ENCODE results near the gene RTP5.

Gene RTP5

DNA sequence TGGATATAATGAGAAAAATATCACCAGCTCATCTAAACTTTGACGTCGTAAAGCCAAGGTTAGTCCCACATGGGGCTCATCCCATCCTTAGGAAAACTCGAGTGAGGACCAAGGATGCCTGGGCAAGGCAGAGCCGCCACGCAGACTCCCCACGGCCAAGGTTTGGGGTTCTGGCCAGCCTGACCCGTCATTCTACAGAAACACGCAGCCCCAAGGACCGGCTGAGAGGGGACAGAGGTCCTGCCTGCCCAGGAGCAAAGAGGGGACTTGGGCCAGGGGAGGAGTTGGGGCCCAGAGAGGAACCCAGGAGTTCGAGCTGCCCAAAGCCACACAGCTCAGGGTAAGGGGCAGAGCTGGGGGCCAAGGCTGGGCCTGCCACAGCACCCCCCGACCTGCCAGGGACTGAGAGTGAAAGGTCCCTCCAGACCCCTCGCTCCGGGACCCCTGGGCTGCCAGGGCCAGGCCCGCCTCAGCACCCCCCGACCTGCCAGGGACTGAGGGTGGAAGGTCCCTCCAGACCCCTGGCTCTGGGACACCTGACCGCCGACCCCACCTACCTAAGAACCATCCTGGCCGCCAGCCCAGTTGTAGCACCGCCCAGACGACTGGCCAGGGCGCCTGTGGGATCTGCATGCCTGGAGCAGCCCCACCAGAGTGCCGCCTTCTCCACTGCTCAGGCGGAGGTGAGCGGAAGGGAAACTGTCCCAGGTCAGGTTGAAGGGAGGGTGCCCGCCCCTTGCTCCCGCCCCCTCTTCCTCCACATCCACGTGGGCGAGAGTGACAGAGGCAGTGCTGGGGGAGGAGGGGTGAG is 11.1 kb upstream of the RTP5 start, which contains the start of gene PDCD1:
Gene PDCD1, minus strand, starts transcription at position 689 of the 811 bp plus-strand sequence. Its CDS starts 56 bp downstream, at position 633.
- DNase-seq = peak; percentile 80

DNA sequence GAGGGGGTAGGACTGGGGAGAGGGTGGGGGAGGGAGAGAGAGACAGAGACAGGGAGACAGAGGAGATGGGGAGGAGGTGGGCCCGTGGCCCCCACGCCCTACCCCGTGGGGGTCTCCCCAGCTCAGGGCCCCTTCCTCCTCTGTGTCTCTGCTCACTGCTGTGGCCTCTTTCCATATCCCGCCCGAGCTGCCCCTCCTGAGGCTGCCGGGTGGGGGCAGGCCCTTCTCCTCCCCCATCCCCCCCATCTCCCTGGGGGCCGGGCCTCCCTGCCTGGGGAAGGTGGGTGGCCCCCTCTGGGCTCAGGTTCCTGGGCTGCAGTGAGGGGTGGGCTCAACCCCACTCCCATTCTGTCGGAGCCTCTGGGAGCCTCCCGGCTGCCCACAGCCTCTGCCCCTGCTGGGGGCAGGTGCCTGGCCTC is 10.5 kb upstream of the RTP5 start:
- DNase-seq = no peak

DNA sequence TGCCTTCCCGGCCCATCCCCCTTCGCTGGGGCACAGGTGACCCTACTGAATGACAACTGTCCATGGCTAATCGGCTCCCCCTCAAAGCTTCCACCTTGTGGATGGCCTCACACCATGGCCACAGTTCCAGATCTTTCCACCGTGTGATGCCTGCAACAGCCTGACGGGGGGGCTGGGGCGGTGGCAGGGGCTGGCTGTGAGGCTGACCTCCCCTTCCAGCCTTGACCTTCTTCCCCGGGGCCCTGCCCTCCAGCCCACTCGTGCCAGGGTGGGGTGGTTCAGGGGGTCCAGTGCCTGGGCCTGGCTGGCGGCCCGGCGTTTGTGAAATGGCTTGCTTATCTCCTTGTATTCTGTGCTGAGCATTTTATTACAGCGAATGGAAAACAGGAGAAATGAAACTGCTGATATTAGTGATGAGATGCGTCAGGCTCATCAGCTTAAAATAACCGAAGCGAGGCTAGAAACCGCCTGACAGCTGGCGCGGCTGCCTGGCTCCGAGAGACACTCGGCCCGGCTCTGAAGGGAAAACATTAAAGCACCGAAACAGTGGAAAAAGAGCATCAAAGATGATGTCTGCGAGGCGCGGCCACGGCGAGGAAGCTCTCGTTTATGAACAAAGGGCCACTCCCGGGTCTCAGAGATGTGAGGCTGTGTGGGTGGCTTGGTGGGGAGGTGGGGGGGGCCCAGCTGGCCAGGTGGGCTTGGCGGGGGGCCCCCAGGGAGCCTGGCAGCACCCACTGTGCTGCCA is 9.9 kb upstream of the RTP5 start:
- peak; percentile 77 for DNase-seq

DNA sequence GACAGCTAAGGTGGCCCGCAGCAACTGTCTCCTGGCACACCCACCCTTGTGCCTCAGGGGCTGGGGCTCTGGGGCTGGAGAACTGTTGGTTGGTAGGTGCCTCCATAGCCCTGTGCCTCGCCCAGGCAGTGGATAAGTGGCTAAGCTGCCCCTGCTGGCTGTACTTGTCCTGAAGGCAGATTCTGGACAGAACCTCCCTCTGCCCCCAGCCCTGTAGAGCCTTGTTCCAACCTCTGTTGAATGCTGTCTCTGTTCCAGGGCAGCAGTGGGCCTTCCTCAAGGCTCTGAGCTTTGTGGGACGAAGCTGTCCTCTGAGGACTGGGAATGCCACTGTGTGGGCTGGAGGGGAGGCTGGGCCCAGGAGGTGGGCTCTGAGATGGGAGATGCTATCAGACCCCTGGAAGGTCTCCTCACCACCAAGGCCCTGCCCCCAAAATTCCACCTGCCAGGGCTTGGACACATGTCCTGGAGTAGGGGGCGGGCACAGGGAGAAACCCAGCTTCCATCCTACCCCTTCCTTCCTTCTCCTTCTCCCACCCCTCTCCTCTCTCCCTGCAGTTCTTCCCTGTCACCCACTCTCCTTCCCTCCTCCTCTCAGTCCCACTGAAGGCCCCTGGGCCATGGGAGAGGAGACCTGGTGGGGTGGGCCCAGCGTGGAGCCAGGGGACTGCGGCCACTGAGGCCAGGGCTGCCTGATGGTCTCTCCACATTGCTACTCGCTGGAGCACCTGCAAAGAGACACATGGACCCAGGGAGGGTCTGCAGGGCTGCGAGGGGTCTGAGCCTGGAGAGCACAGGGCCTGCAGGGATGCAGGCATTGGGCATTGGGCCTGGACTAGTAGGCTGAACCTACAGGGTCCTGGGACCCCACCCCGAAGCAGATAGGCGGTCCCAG is 9.1 kb upstream of the RTP5 start:
- peak; percentile 76 for DNase-seq

DNA sequence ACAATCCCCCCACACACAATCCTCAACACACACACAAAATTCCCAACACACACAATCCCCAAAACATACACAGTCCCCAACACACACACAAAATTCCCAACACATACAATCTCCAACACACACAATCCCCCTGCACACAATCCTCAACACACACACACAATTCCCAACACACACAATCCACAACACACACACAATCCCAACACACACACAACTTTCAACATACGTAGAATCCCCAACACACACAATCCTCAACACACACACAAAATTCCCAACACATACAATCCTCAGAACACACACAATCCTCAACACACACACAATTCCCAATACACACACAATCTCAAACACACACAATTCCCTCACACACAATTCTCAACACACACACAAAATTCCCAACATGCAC is 8.3 kb upstream of the RTP5 start:
- DNase-seq = no peak

DNA sequence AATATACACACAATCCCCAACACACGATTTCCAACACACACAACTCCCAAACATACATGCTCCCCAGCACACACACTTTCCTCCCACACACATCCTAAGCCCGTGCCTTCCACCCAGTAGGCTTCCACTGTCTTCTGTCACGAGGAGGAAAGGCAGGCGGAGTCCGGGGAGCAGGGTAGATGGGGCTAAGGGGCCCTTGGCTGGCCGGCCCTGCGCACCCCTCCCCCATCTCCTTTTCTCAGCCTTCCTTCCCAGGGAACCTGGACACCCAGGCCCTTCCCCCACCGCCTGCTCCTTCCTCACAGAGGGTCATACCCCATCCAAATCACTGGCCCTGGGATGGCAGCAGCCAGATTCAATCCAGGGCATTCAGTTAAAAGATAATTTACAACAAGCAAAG is 7.4 kb upstream of the RTP5 start:
- DNase-seq = no peak

DNA sequence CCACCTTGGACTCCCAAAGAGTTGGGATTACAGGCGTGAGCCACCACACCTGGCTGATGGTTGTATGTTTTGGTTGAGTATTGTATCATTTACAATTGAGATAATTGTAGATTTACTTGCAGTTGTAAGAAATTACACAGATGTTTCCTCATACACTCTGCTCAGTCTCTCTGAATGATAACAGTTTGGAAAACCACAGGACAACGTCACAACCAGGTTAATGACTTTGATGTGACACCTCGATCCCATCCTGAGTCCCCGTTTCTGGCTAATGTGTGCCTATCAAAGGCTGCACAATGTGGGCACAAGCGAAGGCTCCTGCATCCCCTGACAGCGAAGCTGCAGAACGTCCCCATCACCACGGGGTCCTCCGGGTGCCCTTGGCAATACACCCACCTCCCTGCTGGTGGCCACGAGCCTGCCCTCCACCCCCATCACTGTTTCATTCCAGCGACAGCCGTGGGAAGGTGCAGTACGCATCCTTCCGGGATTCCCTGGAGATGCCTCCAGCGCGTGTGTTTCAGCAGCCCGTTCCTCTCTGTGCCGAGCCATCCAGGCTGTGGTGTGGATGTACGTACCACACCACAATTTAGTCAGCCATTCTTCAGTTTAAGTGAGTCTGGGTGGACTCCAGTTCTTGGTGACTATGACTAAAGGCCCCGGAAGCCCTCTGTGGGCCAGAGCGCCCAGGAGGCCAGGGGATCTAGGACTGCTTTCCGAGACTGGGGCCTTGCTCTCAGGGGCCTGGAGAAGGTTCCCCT is 6.6 kb upstream of the RTP5 start:
- no peak for DNase-seq

DNA sequence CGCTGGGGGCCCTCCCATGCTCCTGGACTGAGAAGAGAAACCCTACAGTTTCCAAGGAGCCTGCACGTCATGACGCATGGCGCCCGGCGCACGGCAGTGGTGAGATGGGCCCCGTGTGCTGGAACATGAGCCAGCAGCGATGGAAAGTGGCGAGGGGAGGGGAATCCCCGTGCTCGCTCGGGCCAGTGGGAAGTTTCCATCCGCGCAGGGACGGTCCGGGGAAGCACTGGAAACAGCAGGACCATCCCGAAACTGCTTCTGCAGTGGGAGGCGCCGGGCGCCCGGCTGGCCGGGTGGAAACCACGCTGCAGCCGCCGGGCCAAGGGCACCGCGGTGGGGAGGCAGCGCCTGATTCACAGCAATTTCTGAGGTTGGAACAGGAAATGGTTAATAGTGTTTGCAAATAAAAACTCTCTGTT is 6.0 kb upstream of the RTP5 start:
- DNase-seq = peak; percentile 83

DNA sequence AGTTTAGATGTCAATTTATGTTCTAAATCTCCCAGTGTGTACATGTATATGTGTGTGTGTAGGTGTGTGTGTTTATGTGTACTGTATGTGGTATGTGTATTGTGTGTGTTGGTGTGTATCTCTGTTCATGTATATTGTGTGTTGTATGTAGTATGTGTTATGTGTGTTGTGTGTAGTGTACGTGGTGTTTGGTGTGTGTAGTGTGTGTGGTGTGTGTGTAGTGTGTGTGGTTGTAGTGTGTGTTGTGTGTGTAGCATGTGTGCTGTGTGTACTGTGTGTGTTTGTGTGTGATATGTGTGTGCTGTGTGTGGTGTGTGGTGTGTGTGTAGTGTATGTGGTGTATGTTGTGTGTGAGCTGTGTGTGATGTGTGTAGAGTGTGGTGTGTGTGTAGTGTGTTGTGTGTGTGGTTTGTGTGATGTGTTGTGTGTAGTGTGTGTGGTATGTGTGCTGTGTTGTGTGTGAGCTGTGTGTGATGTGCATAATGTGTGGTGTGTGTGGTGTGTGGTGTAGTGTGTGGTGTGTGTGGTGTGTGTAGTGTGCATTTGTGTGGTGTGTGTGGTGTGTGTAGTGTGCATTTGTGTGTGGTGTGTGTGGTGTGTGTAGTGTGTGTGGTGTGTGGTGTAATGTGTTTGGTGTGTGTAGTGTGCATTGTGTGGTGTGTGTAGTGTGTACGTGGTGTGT is 5.2 kb upstream of the RTP5 start:
- no peak for DNase-seq

DNA sequence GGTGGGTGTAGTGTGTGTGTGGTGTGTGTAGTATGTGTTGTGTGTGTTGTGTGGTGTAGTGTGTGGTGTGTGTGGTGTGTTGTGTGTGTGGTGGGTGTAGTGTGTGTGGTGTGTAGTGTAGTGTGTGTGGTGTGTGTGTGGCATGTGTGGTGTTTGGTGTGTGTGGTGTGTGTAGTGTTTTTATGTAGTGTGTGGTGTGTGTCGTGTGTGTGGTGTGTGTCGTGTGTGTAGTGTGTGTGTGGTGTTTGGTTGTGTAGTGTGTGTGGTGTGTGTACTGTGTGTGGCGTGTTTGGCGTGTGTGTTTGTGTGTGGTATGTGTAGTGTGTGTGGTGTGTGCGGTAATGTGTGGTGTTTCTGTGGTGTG is 4.7 kb upstream of the RTP5 start:
- DNase-seq = no peak

DNA sequence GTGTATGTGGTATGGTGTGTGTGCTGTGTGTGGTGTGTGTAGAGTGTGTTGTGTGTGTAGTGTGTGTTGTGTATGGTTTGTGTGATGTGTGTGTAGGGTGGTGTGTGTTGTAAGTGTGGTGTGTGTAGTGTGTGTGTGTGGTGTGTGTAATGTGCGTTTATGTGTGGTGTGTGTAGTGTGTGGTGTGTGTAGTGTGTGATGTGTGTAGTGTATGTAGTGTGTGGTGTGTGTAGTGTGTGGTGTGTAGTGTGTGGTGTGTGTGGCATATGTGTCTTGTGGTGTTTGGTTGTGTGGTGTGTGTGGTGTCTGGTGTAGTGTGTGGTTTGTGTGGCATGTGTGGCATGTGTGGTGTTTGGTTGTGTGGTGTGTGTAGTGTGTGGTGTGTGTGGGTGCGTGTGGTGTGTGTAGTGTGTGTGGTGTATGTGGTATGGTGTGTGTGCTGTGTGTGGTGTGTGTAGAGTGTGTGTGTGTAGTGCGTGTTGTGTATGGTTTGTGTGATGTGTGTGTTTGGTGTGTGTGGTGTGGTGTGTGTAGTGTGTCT is 4.0 kb upstream of the RTP5 start:
- no peak for DNase-seq

DNA sequence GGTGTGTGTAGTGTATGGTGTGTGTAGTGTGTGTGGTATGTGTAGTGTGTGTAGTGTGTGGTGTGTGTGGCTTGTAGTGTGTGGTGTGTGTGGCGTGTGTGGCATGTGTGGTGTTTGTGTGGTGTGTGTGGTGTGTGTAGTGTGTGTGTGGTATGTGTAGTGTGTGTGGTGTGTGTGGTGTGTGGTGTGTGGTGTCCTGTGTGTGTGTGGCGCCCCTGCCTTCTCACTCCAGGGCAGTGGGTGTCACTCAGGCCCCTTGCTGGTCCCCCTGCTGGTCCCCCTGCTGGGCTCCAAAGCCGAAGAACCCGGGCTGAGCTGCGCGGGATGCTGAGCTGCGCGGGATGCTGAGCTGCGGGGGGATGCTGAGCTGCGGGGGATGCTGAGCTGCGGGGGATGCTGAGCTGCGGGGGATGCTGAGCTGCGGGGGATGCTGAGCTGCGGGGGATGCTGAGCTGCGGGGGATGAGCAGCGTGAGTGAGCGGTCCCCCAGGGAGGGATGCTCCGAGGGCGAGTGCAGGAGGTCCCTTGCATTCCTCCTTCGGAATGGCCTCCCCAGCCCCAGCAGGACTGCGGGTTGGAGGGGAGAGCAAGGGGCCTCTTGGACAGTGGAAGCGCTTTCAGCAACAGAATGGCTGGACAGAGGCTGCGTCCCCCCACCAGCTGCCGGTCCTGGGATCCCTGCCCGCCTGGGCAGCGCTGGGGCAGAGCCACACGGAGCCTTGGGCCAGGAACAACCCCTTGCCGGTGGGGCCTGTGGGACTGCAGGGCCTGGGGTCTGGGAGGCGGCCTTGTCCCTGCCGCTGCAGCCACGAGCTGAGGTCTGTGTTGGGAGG is 3.4 kb upstream of the RTP5 start:
- DNase-seq = no peak

DNA sequence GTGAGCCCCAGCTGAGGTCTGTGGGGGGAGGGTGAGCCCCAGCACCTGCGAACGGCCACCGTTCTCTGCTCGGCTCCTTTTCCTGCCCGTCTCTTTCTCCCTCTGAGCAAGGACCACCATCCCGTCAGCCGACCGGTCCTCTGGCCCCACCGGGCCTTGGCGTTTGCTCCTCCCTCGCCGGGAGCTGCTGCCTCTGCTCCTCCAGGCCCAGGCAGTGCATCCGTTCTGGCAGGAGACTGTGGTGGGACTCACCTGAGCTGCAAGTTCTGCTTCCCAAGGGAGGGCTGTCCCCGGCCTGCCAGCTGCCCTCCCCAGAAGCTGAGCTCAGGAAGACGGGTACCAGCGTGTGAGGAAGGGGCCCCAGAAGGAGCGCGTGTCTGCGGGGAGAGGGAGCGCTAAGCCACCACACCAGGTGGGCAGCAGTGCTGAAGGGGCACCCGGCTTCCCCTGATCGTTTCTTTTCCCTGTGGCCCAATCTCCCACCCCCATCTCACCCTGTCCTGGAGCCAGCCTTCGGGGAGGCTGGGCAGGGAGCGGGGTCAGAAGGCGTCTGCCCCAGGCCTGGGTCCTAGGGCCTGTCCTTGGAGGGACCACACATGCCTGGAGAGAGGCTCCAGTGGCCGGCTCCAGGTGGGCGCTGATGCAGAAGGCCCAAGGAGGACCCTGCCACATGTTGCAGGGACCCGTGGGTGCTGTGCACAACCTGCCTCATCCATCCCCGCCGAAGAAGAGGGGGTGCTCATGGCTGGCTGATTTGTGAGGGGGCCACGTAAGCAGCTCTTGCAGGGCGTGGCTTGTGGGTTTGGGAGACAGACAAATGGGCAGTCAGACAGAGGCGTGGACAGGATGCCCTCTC is 2.5 kb upstream of the RTP5 start:
- no peak for DNase-seq

DNA sequence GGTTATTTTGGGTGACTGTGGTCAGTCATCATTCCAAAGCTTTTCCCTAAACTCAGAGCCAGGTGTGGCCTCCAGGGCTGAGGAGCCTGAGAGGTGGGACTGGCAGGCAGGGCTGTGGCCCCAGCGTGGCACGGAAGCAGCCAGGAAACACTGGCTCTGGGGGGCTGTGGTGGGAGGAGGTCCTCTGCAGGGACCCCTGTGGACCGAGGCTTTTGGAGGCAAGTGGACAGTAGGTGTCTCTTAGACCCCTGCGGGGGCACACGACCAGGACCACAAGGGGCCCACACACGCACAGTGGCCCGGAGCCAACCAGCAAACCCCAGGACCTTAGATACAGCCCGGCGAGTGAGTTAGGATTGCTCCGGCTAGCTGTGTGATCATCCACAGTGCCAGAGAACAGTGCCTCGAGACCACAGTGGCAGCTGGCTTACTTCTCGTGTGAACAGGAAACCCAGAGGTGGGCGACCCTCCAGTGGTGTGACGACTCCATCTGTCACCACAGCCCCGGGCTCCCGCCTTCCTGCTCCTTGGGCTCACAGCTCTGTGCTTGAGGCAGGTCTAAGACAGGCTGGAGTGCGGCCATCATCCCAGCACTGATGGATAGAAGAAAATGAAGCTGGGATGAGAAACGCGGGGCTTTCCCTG is 1.6 kb upstream of the RTP5 start:
- DNase-seq = peak; percentile 81

DNA sequence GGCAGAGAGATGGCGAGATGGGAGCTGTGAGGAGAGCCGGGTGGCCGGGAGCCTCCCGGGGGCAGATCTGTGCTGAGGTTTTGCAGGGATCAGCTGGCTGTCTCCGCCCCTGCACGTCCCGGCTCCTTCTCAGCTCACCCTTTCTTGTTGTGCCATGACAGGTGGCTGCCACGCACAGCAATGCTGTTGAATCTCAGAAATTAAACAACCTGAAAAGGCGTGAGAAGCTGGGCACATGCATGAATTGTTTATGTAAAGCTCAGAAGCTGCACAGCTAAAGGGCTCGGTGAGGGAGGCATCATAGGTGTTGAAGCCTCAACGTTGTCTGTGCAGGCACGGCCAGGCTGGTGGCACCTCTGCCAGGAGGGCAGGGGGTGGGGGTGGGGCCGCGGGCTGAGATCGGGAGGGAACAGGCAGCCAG is 858 bp upstream of the RTP5 start:
- DNase-seq = no peak

DNA sequence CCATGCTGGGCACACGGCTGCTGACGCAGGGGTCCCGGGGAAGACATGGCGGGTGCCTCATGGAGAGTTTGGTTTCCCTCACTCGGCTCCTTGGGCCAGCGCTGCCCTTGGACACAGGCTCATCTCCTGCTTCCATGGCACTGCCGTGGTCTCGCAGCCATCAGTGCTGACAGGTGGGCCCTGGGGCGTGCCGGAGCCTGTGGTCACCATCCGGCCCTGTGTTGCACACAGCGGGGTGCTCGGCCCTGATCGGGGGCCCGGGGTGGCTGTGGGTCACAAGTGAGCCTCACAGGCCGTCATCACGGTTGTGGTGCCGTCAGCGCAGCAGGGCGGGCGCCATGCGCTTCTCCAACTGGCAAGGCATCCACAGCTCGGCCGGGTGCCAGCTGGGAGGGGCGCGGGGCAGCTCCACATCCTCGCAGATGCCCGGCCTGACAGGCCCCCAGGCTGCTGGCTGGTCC is 582 bp downstream of the RTP5 start:
- no peak for DNase-seq

DNA sequence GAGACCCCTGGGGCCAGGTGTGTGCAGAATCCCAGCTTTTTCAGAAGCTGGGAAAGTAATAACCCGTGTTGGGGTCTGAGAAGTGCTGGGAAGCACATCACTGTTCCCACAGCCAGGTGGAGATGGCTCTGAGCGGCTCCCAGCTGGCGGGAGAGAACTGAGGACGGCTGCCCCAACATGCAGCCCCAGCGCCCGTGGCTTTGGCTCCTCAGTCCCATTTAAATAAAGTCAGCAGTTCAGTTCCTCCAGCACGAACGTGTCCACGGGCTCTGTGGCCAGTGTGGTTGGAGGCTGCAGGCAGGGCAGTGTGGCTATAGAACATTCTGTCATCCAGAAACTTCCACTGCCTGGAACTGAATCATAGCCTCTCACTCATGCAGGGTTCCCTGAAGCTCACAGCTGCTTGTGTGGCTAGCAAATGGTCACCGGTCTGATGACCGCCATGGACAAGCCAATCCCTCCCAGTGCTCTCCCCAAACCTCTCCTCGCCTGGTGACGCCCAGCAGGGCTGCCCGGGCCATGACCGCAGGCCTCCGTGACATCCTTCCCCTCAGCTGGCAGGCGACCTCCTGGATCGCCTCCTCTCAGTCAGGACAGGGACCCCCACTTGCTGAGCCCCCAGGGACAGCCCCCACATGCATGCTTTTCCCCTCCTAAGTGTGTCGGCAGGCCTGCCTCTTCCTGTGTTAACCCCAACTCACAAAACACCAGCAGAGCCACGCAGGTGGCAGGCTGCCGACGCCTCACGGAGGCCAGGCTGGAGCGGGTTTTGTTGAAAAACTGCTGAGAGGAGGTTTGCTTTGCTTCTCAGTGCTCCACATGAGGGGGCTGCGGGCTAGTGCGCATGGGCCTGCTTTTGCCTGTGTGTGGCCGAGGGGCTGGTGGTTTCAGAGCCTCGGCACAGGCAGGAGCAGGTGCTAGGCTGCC is 1.3 kb downstream of the RTP5 start:
- DNase-seq = no peak
